ENCODE data around the gene IL10RB.

IL10RB gene

DNA sequence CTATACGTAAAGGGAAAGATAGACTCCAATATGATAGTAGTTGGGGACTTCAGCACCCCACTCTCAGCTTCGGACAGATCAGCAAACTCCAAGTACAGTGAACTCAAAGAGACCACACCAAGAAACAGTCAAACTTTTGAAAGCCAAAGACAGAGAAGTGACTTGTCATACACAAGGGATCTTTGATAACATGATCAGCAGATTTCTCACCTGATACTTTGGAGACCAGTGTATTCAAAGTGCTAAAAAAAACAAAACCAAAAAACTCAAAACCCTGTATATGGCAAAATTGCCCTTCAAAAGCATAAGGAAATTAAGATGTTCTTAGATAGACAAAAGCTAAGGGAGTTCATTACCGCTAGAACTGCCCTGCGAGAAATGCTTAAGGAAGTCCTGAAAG, 68.0 kb downstream of the IL10RB start:
- DNase-seq (ENCODE audit: low spot score), result no peak

GRCh38 chr21:33334824-33335223, 68.7 kb downstream of the IL10RB start:
- no peak for DNase-seq (ENCODE audit: low spot score)

DNA sequence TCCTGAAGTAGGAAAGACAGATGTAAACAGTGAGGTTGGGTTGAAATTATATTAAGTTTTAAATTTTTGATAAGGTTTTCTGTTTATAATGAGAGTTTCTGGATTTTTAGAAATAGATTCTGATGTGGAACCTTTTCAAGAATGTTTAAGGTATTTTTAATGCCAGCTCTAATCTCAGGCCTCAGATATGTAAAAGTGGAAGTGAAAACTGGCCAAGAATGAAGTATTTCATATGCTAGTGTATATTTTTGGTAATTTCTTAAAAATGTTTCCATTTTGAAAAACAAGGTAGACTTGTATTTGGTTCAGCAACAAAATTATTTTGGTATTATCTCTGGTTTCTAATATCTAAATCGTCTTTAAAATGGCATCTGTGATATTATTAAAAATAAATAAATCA, 73.0 kb downstream of the IL10RB start:
- no peak for DNase-seq (ENCODE audit: low spot score)

- DNase-seq (ENCODE audit: low spot score), result no peak
Measured at GRCh38 chr21:33339918-33340317, 73.8 kb downstream of the IL10RB start.

- no peak for DNase-seq (ENCODE audit: low spot score)
Measured at GRCh38 chr21:33345751-33346238, 79.6 kb downstream of the IL10RB start.
